ENCODE data around the gene BAHD1.

Gene BAHD1

GRCh38 chr15:40467261-40467615, 26.5 kb downstream of the BAHD1 start:
- no peak for DNase-seq (ENCODE audit: low read depth, low spot score)

GRCh38 chr15:40468898-40469331, 28.2 kb downstream of the BAHD1 start:
- no peak for DNase-seq (ENCODE audit: low read depth, low spot score)

- DNase-seq (ENCODE audit: low read depth, low spot score), result no peak
Measured at GRCh38 chr15:40469776-40470390, 29.1 kb downstream of the BAHD1 start.

- no peak for DNase-seq (ENCODE audit: low read depth, low spot score)
Measured at GRCh38 chr15:40470423-40471104, 29.8 kb downstream of the BAHD1 start, which contains the start of gene CHST14. Gene CHST14, plus strand, starts transcription at chr15:40470984. Its CDS starts 230 bp downstream, at chr15:40471214.

- no peak for DNase-seq (ENCODE audit: low read depth, low spot score)
Measured at GRCh38 chr15:40471105-40471807, 30.5 kb downstream of the BAHD1 start.

GRCh38 chr15:40471808-40472150, 31.0 kb downstream of the BAHD1 start:
- no peak for DNase-seq (ENCODE audit: low read depth, low spot score)

- DNase-seq (ENCODE audit: low read depth, low spot score), result no peak
Measured at GRCh38 chr15:40472171-40472727, 31.5 kb downstream of the BAHD1 start.

GRCh38 chr15:40474581-40474980, 33.8 kb downstream of the BAHD1 start:
- DNase-seq (ENCODE audit: low read depth, low spot score), result no peak

- no peak for DNase-seq (ENCODE audit: low read depth, low spot score)
Measured at GRCh38 chr15:40477642-40478327, 37.0 kb downstream of the BAHD1 start.

GRCh38 chr15:40479024-40479423, 38.3 kb downstream of the BAHD1 start:
- no peak for DNase-seq (ENCODE audit: low read depth, low spot score)

GRCh38 chr15:40481341-40482074, 40.8 kb downstream of the BAHD1 start:
- no peak for DNase-seq (ENCODE audit: low read depth, low spot score)

GRCh38 chr15:40483919-40484318, 43.2 kb downstream of the BAHD1 start:
- DNase-seq (ENCODE audit: low read depth, low spot score), result no peak

GRCh38 chr15:40486066-40486770, 45.5 kb downstream of the BAHD1 start:
- no peak for DNase-seq (ENCODE audit: low read depth, low spot score)

GRCh38 chr15:40487816-40488682, 47.3 kb downstream of the BAHD1 start:
- no peak for DNase-seq (ENCODE audit: low read depth, low spot score)

- no peak for DNase-seq (ENCODE audit: low read depth, low spot score)
Measured at GRCh38 chr15:40489274-40490175, 48.8 kb downstream of the BAHD1 start.

- DNase-seq (ENCODE audit: low read depth, low spot score), result no peak
Measured at GRCh38 chr15:40493089-40493840, 52.5 kb downstream of the BAHD1 start.

GRCh38 chr15:40495516-40495915, 54.8 kb downstream of the BAHD1 start:
- DNase-seq (ENCODE audit: low read depth, low spot score), result no peak

- DNase-seq (ENCODE audit: low read depth, low spot score), result no peak
Measured at GRCh38 chr15:40498418-40498817, 57.7 kb downstream of the BAHD1 start.

All from brain pericyte (primary cell).